GM19099 (cell line): ENCODE data around the gene ZFAND2A.

Experiments used
- POLR2A ChIP-seq: IDR thresholded peaks from 3 replicates; pipeline ENCODE4 v1.6.1; 2011; ENCODE audit warnings: low read depth; ENCODE audit not compliant: insufficient read length; ENCODE audit errors: extremely low read depth

Gene ZFAND2A

DNA sequence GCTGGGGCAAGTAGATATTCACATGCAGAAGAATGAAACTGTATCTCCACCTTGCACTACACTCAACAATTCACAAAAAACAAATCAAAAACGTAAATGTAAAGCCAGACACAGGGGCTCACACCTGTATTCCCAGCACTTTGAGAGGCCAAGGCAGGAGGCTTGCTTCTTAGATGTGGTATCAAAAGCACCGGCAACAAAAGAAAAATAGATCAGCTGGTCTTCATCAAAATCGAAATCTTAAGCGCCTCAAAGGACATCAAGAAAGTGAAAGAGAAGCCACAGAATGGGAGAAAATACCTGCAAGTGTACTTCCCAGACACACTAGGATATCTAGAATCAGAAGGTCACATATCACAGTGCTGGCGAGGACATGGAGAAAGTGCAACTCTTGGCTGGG lies 40.8 kb downstream of the ZFAND2A start:
- no peak for TF ChIP-seq POLR2A

DNA sequence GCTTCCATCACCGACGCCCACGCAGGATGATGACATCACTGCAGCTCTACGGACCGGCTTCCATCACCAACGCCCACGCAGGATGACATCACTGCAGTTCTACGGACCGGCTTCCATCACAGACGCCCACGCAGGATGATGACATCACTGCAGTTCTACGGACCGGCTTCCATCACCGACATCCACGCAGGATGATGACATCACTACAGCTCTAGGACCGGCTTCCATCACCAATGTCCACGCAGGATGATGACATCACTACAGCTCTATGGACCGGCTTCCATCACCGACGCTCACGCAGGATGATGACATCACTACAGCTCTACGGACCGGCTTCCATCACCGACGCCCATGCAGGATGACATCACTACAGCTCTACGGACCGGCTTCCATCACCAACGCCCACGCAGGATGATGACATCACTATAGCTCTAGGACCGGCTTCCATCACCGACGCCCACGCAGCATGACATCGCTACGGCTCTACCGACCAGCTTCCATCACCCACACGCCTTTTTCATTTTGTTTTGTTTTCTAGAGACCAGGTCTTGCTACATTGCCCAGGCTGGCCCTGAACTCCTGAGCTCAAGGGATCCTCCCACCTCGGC lies 42.6 kb downstream of the ZFAND2A start:
- no peak for TF ChIP-seq POLR2A

DNA sequence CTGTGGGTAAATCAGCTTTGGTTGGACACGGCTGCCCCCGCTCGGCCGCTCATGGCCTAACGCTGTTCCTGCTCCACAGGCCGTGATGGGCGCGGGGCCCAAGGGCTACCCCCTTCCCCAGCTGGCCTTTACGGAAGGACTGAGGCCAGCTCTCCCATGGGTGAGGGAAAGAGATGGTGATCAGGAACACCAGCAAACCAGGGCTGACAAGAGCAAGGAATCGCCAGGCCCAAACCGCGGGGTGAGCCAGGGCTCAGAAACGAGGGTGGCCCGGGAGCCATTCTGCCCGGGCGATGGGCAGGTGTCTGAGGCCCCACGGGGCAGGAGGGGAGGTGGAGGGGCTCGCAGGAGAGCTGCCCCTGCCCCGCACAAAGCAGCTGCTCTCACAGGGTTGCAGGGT lies 45.5 kb downstream of the ZFAND2A start:
- no peak for TF ChIP-seq POLR2A

DNA sequence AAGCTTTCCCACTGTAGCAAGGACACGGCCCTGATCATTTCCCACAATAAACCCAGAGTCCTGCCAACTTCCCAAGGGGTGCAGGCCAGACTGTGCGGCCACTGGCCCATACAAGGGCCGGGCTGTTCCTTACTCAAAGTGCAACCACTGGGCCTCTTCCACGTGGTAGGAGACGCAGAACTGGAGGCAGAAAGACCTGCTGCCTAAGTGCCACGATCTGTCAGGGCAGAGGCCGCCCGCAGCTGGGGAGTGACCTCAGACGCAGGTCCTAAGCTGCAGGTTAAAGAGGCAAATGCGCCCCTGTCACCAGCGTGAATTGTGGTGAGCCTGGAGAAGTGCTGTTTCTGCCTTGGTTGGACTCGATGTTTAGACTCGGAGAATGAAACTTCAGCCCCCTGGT lies 45.9 kb downstream of the ZFAND2A start:
- no peak for TF ChIP-seq POLR2A

DNA sequence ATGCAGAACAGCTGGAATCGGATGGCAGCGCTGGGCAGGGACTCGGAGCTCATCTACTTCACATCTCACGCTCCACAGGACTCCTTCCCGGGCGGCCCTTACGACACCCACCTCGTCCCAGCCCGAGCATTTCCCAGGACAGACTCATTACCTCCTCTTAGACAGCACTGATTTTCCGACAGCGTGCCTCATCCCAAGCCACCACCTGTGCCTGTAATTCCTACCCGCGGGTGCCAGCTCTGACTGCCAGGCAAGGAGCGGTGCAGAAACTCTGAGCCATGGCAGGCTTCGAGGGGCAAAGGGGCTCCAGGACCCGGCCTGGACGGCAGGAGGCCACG lies 46.5 kb downstream of the ZFAND2A start:
- TF ChIP-seq POLR2A = no peak

DNA sequence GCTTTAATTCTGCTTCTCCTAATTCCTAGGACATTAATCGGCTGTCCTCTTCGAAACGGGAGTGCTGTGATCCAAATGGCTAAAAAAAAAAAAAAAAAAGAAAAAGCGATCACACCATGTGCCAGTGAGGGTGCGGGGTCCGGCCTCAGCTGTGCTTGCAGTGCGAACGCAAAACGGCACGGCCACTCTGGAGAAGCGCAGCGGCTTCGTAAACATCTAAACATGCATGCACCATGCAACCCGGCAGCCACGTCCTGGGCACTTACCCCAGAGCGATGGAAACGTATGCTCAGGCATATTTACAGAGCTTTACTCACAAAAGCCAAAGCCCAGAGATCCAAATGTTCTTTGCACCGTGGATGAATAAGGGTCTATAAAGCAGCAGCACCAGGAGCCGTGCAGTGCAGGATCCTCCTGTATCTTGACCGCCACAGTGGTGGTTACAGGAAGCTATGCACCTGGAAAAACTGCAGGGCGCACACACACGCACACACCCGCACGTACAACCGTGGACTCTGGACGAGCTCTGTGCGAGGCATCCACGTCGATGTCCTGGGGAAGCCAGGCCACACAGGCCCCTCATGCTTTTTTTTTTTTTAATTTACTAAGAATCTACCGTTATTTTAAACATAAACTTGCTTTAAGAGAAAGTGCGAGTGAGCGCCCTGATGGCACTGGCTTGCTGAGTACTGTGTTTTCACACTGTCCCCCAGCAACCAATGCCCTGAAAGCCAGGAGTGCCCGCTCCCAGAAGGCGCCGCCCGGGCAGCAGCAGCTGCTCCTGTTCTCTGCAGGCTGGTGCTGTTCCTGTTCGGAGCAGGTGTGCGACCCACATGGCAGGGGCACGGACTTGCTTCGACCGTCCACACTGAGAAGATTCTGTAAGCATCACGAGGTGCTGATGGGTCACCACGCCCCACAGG lies 47.1 kb downstream of the ZFAND2A start:
- TF ChIP-seq POLR2A = no peak

DNA sequence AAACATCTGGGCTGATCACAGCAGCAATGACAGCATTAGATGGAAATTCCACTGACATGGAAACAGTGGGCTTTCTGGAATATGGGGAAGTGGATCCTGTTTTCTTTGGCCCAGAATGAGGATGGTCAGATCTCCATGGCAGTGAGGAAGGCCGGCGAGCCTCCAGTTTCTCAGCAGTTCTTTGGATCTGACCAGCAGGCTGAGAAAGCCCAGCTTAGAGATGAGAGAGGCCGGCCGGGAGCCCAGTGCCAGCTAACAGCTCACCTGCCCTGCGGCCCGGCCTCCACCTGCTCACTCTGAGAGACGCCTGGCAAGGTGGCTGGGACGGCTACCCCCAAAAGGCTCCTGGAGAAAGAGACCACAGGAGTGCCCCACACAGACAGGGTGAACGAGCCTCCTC lies 47.9 kb downstream of the ZFAND2A start:
- no peak for TF ChIP-seq POLR2A

DNA sequence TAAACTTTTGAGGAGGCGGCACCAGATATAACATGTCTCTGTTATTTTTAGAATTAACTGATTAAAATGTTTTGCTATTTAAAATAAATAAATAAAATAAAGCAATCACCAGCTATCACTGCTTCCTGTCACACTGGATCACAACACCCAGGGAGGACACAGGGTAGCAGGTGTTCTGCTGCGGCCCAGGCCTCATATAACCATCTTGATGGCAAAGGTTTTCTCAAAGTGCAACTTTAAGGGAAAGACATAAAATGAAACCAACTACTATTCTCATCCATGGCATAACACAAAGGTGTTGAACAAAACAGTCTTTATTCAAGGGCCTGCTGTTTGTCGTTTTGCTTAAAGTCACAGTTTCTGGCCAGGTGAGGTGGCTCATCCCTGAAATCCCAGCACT lies 48.8 kb downstream of the ZFAND2A start:
- TF ChIP-seq POLR2A = no peak

DNA sequence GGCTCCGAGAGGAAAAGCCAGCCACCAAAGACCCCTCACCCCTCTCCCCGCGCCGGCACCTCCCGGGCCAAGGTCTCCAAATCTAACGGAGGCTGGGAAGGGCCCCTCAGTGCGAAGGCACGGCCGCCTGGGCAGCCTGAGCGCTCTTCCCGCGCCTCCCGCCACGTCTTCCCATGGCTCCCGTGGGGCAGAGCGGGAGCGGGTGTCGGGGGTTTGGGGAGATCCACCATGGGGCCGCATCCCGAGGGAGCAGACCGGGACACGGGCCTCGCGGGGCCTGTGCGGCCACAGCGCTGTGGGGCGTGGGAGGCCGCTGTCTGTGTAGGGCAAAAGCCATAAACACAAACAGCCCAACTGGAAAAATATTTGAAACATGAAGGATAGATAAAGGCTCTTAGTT lies 49.6 kb downstream of the ZFAND2A start:
- no peak for TF ChIP-seq POLR2A

DNA sequence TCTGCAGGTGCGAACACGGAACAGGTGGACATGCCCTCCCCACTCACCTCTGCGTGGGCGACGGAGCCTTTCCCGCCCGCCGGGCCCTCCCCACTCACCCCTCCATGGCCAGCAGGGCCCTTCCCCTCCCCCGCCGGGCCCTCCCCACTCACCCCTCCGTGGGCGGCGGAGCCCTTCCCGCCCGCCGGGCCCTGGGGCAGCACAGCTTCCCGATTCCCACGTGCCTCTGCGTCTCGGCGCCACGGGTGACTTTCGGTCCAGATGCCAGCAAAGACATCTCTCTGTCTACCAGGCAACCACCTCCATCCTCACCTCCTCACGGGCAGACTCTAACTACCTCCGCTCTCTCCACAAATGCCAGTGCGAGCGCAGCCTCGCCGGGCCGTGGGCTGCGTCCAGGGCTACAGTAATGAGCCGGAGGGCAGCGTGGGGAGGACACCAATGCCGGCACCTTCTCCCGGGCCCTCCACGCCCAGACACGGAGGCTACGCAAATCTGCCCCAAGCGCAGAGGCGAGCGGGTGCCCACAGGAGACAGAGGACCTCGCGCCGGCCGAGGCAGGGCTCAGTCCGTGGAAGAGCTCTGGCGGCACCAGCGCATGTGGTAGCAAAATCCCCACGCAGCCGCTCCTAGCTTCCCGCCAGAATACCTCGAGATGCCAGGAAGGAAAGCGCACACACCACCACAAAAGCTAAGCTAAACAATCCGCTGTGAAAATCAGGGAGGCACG lies 50.2 kb downstream of the ZFAND2A start:
- TF ChIP-seq POLR2A = no peak

DNA sequence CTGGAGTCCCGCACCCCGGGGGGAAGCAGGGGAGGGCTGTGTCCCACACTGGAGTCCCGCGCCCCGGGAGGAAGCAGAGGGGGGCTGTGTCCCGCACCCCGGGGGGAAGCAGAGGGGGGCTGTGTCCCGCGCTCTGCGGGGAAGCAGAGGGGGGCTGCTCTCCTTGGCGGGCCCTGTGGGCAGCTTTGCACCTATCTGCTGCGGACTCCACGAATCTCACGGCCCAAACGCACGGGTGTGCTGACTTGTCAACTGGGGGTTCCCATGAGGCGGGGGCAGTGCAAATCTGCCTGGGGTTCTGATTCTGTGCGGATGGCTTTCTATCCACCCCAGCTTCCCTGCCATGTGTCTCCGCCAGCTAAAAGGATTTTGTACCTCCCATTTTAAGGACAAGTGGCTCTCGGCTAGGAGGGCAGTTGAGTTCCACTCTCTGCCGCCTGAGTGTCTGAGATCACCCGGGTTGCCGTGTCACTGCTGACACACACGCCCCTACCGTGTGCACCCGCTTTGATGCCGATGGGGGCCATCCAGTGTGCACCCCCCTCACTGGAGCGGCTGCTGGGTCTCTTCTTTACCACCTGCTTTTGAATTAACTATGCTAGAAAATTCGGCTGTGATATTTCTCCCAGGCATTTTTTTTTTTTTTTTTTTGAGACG lies 51.6 kb downstream of the ZFAND2A start:
- TF ChIP-seq POLR2A = no peak

DNA sequence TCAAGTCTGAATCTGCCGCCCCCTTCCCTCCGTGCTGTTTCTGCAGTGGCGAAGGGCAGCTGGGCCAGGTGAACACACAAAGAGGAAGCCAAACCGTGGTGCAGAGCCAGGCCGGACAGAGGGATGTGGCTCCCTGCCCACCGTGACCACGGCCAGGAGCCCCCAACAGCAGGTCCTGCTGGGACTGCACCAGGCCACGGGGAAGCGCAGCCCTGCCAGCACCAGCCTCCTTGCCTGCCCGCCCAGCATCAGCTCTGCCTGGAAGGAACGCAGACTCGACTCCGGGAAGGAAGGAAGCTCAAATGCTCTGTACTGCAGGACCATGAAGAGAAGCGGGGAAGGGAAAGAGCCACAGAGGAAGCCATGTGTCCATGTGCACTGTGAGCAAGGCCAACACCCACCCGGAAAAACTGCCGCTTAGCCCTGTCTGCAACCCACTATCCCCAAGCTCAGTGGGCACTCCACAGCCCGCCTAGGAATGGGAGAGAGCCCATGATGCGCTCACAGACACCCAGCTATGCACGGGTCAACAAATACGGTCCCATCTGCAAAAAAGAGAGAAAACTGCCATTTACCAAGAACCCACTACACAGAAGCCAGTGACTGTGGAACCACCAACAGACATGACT lies 53.1 kb downstream of the ZFAND2A start:
- no peak for TF ChIP-seq POLR2A

DNA sequence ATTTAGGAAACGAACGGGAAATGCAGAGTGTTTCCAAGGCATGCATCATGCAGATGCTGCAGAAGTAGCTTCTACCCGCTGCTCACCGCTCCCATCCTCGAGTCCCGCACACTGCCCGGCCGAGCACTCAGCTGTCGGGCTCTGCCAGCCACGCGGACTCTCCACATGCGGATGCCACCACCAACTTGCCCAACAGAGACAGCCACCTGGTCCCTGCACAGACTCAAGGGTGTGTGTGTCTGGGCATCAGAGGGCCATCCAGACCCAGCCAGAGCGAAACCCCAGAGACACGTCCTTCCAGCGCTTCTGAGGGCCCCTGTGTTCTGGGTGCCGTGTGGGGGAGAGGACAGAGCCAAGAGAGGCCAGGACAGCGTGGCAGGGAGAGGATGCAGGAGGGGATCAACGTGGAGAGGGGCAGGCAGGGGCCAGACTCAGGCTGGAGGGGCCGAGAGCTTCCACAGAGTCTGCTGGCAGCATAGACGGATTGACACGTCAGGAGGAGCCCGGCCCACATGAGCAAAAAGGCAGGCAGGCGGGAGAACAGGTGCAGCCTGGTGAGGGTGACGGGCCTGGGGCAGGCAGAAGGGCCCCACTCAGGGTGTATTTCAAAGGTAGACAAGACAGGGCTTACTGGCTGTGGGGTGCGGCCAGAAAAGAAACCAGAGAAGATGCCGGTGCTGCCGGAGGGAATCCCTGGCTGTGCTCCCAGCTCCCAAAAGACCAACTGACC lies 53.8 kb downstream of the ZFAND2A start:
- TF ChIP-seq POLR2A = no peak

DNA sequence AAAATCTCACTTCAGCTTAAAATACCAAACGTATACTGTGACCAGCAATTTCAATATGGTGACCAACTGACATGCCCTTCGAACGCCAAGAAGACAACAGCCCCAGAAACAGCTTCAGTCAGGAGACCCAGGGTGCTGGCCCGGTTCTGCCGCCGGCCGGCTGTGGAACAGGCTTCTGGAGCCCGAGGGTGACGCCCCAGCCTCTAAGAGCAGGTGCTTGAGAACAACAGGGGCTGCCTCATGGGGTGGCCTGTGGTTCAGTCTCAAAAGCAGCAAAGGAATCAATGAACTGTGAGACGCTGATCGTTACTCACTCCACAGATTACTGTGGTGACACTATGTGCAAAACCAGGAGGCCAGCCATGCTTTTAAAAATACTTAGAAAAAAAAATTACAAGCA lies 54.8 kb downstream of the ZFAND2A start:
- no peak for TF ChIP-seq POLR2A

DNA sequence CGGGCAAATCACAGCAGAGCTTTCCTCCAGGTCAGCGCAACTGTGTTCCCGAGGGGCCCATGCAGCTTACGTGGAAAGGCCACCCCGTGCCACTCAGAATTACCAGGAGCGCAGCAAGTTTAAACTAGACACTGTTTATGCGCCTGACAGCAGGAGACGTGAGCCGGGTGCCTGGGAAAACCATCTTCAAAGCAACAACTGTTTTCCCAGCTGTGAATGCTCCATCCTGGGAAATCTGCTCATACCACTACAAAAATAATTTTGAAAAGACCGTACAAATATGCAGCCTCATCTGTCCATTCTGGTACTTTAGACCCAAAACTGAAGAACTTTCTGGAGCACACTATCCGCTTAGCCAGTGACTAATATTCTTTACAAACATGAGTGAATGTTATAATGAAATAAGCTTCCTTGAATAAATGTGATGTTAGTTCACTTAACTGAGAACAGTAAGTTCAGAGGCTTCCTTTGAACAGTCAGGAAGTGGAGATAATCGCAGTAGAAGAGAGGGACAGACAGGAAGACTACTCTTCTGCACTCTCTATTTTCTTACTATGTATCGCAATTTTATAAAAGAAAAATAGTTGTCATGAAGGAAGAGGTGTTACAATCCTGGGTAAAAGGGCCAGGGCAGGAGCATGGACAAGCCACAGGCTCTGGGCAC lies 55.3 kb downstream of the ZFAND2A start:
- TF ChIP-seq POLR2A = no peak
